ENCODE measurements around the gene STK38. TPM values are rescaled to one million over a fixed set of nuclear protein-coding genes. Genes with fewer than 3 reads are reported as not detected.

STK38 gene
- total RNA-seq, 1 experiment from 2014 or later, result 44.7 TPM

DNA sequence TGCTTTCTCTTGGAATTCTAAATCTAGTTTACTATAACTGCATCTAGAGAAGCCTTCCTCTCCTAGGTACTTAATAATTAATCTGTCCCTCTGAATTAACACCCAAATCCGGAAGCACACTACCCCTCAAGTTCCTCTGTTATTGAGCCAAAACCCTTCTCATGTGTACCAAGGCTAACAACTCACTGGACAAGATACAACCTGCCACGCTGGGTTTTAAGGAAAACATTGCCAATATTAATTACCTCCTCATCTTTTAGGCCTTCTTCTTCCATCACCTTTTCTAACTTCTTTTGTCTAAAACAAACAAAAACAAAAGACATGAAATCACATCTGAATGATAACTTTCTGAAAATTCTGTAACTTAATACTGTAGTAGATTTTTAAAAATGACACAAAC, 21.9 kb downstream of the STK38 start:
- no TSS peak for BruUV-seq (replicated peaks)
- no peak overlapping the region for H3K4me3 ChIP-seq (ENCODE audit: low read depth in 2 of 2, low read length in 2 of 2)
- ChIA-PET CTCF (no interaction called here), POLR2A (no interaction called here)
- H3K4me1 ChIP-seq (ENCODE audit: control insufficient read depth, insufficient read depth, low read length), result no peaks in the 10 kb centered on the region
- peaks cover 17% of the 10 kb centered on the region; the same call in 1 of the 2 replicates for H3K36me3 ChIP-seq (ENCODE audit: control insufficient read depth, insufficient read depth, low read length)
- no peaks in the 10 kb centered on the region for H3K27me3 ChIP-seq (ENCODE audit: control insufficient read depth, insufficient read depth, low read length)
- ATAC-seq, result no peak
- H3K27ac ChIP-seq (ENCODE audit: low read length), result no peak overlapping the region
- TF ChIP-seq POLR2AphosphoS5 (IDR thresholded peaks at IDR 0.05; ENCODE audit: low read depth, low read length) (no peak), SIN3A (IDR thresholded peaks at IDR 0.05; ENCODE audit: borderline replicate concordance, insufficient read depth, low read depth, low read length) (no peak), TCF7L2 (IDR thresholded peaks at IDR 0.05; ENCODE audit: low read depth, low read length) (no peak)
- TF ChIP-seq, protein P1, sequence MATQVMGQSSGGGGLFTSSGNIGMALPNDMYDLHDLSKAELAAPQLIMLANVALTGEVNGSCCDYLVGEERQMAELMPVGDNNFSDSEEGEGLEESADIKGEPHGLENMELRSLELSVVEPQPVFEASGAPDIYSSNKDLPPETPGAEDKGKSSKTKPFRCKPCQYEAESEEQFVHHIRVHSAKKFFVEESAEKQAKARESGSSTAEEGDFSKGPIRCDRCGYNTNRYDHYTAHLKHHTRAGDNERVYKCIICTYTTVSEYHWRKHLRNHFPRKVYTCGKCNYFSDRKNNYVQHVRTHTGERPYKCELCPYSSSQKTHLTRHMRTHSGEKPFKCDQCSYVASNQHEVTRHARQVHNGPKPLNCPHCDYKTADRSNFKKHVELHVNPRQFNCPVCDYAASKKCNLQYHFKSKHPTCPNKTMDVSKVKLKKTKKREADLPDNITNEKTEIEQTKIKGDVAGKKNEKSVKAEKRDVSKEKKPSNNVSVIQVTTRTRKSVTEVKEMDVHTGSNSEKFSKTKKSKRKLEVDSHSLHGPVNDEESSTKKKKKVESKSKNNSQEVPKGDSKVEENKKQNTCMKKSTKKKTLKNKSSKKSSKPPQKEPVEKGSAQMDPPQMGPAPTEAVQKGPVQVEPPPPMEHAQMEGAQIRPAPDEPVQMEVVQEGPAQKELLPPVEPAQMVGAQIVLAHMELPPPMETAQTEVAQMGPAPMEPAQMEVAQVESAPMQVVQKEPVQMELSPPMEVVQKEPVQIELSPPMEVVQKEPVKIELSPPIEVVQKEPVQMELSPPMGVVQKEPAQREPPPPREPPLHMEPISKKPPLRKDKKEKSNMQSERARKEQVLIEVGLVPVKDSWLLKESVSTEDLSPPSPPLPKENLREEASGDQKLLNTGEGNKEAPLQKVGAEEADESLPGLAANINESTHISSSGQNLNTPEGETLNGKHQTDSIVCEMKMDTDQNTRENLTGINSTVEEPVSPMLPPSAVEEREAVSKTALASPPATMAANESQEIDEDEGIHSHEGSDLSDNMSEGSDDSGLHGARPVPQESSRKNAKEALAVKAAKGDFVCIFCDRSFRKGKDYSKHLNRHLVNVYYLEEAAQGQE (IDR thresholded peaks at IDR 0.05; ENCODE audit: insufficient read depth in 1 of 2, low read depth in 2 of 2, low read length in 1 of 2), result no peak
- TF ChIP-seq, protein P2, sequence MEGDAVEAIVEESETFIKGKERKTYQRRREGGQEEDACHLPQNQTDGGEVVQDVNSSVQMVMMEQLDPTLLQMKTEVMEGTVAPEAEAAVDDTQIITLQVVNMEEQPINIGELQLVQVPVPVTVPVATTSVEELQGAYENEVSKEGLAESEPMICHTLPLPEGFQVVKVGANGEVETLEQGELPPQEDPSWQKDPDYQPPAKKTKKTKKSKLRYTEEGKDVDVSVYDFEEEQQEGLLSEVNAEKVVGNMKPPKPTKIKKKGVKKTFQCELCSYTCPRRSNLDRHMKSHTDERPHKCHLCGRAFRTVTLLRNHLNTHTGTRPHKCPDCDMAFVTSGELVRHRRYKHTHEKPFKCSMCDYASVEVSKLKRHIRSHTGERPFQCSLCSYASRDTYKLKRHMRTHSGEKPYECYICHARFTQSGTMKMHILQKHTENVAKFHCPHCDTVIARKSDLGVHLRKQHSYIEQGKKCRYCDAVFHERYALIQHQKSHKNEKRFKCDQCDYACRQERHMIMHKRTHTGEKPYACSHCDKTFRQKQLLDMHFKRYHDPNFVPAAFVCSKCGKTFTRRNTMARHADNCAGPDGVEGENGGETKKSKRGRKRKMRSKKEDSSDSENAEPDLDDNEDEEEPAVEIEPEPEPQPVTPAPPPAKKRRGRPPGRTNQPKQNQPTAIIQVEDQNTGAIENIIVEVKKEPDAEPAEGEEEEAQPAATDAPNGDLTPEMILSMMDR (IDR thresholded peaks at IDR 0.05), result no peak
- intact Hi-C loops (cut with micrococcal nuclease; ENCODE audit: unreplicated experiment) (no loop called here), in situ Hi-C loops (cut with HindIII; ENCODE audit: low pct_unique_long_range_greater_than_20kb, low sequenced_read_pairs) (no loop called here)
- no peak for DNase-seq (ENCODE audit: low read depth, low spot score)
- no peaks in the 10 kb centered on the region for H3K9me3 ChIP-seq (ENCODE audit: control insufficient read depth, insufficient read depth, low read depth, low read length)

DNA sequence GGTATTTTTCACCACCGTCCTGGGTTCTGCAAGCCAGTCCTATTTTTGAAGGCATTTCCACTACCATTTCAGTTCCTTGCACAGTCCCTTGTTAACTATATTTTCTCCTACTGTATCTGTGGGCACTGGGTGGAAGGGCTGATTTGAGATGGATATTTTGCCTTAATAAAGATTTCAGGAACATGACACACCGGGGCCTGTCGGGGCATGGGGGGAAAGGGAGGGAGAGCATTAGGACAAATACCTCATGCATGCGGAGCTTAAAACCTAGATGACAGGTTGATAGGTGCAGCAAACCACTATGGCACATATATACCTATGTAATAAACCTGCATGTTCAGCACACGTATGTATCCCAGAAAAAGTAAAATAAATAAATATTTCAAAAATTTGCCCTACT, 22.4 kb downstream of the STK38 start:
- no peak overlapping the region for H3K4me3 ChIP-seq (ENCODE audit: low read depth in 2 of 2, low read length in 2 of 2)
- H3K27me3 ChIP-seq (ENCODE audit: control insufficient read depth, insufficient read depth, low read length), result no peaks in the 10 kb centered on the region
- TF ChIP-seq, protein P2 (IDR thresholded peaks at IDR 0.05), result no peak
- TF ChIP-seq TCF7L2 (IDR thresholded peaks at IDR 0.05; ENCODE audit: low read depth, low read length) (no peak), POLR2AphosphoS5 (IDR thresholded peaks at IDR 0.05; ENCODE audit: low read depth, low read length) (no peak), SIN3A (IDR thresholded peaks at IDR 0.05; ENCODE audit: borderline replicate concordance, insufficient read depth, low read depth, low read length) (no peak)
- TF ChIP-seq, protein P1 (IDR thresholded peaks at IDR 0.05; ENCODE audit: insufficient read depth in 1 of 2, low read depth in 2 of 2, low read length in 1 of 2), result no peak
- intact Hi-C loops (cut with micrococcal nuclease; ENCODE audit: unreplicated experiment), result no loop called here
- in situ Hi-C loops (cut with HindIII; ENCODE audit: low pct_unique_long_range_greater_than_20kb, low sequenced_read_pairs), result no loop called here
- H3K4me1 ChIP-seq (ENCODE audit: control insufficient read depth, insufficient read depth, low read length), result no peaks in the 10 kb centered on the region
- ChIA-PET POLR2A (interaction anchor here (0.7 kb wide), 1 partner anchor 7 kb away, joined by 10 read pairs; no protein-coding TSS in a partner anchor), CTCF (no interaction called here)
- peaks cover 17% of the 10 kb centered on the region; the same call in 1 of the 2 replicates for H3K36me3 ChIP-seq (ENCODE audit: control insufficient read depth, insufficient read depth, low read length)
- DNase-seq (ENCODE audit: low read depth, low spot score), result no peak
- no peaks in the 10 kb centered on the region for H3K9me3 ChIP-seq (ENCODE audit: control insufficient read depth, insufficient read depth, low read depth, low read length)
- no peak for ATAC-seq
- H3K27ac ChIP-seq (ENCODE audit: low read length), result no peak overlapping the region
- BruUV-seq (replicated peaks), result no TSS peak
